Gastrocnemius medialis (tissue), 4 donors: Measurements from ENCODE around the gene GNPAT. TPM values are rescaled to one million over a fixed set of nuclear protein-coding genes. Genes with fewer than 3 reads are reported as not detected.
A peak's percentile ranks its signal among the peaks of the same experiment; 100 is the strongest.

Experiments
- ATAC-seq, 2 donors: fragments of 150-250 bp; one replicate each; pipeline ENCODE4 v1.9.1; 2016
- DNase-seq, 2 donors: peaks; one replicate each; pipeline ENCODE4 v3.0.0-alpha.2; 2019
- H3K27ac ChIP-seq, 4 donors: fragments of 200-600 bp; sonication (generic); 1 replicate in 1 of 4; 2 replicates in 3 of 4; pipeline ENCODE4 v1.5.1; 2016 to 2018; ENCODE audit warnings: mild to moderate bottlenecking in 2 of 4, moderate library complexity in 1 of 4
- H3K27me3 ChIP-seq, 3 donors: fragments of 200-600 bp; sonication (generic) in 2 of 3; 1 replicate in 1 of 3; 2 replicates in 2 of 3; pipeline versions ENCODE4 v1.5.1 to v1.6.0; 2016 to 2019; ENCODE audit warnings: mild to moderate bottlenecking in 1 of 3, moderate library complexity in 1 of 3
- H3K36me3 ChIP-seq, 2 donors: fragments of 200-600 bp; sonication (generic) in 1 of 2; one replicate each; pipeline ENCODE4 v1.5.1; 2017 to 2018
- H3K4me1 ChIP-seq, 2 donors: fragments of 200-600 bp; sonication (generic) in 1 of 2; one replicate each; pipeline ENCODE4 v1.5.1; 2016 to 2017; ENCODE audit warnings: mild to moderate bottlenecking in 2 of 2
- H3K4me3 ChIP-seq, 4 donors: fragments of 200-600 bp; sonication (generic) in 3 of 4; 1 replicate in 1 of 4; 2 replicates in 3 of 4; pipeline ENCODE4 v1.5.1; 2016 to 2019; ENCODE audit warnings: mild to moderate bottlenecking in 2 of 4
- H3K9me3 ChIP-seq, 3 donors: fragments of 200-600 bp; sonication (generic) in 2 of 3; 1 replicate in 1 of 3; 2 replicates in 2 of 3; pipeline ENCODE4 v1.5.1; 2016 to 2019
- CTCF ChIP-seq, 5 experiments: fragments of 450-650 bp in 3 of 5; fragments of 200-600 bp in 2 of 5; sonication (generic) in 2 of 5; IDR thresholded peaks in 4 of 5; conservative IDR thresholded peaks in 1 of 5; 1 replicate in 4 of 5; 2 replicates in 1 of 5; pipeline ENCODE4 v1.5.1; 2016 to 2019; ENCODE audit warnings: antibody characterized with exemption in 5 of 5, mild to moderate bottlenecking in 3 of 5, moderate library complexity in 3 of 5
- POLR2A ChIP-seq, 2 donors: fragments of 450-650 bp; IDR thresholded peaks; one replicate each; pipeline ENCODE4 v1.6.1; 2017; ENCODE audit warnings: antibody characterized with exemption in 2 of 2, mild to moderate bottlenecking in 2 of 2, moderate library complexity in 2 of 2
- in situ Hi-C, 4 donors: fragments of 200-750 bp; cut with MboI; loops; one replicate each; pipeline versions ENCODE4 v1.15.0 to v1.8.0; 2017; ENCODE audit warnings: low sequenced_read_pairs in 4 of 4
- intact Hi-C: fragments of 100-400 bp; cut with DNase I; formaldehyde crosslinking; loops from one replicate; pipeline ENCODE4 v1.15.1; 2023; ENCODE audit warnings: low total_unique reads
- total RNA-seq, 4 donors: library from RNA; depleted of rRNA; stranded (reverse); fragments of >200 nt; gene quantifications; one replicate each; pipeline versions ENCODE4 v1.1.0 to v1.2.3, GENCODE V29; 2016

Gene GNPAT
- total RNA-seq, 4 donors from 2014 or later, result 95.1 to 128 (median 104) TPM

GRCh38 chr1:231286603-231287002 is 45.6 kb downstream of the GNPAT start:
- Histone ChIP-seq H3K27ac (no peak overlapping the region), H3K4me1 (no peaks in the 10 kb centered on the region), H3K9me3 (no peaks in the 10 kb centered on the region), H3K27me3 (no peaks in the 10 kb centered on the region), H3K4me3 (no peak overlapping the region), H3K36me3 (no peaks in the 10 kb centered on the region)
- intact Hi-C loops, result no loop called here
- ATAC-seq (no peak), DNase-seq (no peak)
- in situ Hi-C loops, result no loop called here
- no peak for TF ChIP-seq CTCF (IDR thresholded peaks at IDR 0.05 in 4 of 5, conservative IDR thresholded peaks at IDR 0.05 in 1 of 5)
- no peak for TF ChIP-seq POLR2A (IDR thresholded peaks at IDR 0.05)

GRCh38 chr1:231295938-231296337 is 54.9 kb downstream of the GNPAT start:
- Histone ChIP-seq H3K27me3 (no peaks in the 10 kb centered on the region), H3K4me1 (peaks cover 0 to 15% of the 10 kb centered on the region in 2 donors), H3K27ac (peak overlapping the region in 1 of 4 donors; percentile 46), H3K36me3 (no peaks in the 10 kb centered on the region), H3K9me3 (no peaks in the 10 kb centered on the region), H3K4me3 (no peak overlapping the region)
- intact Hi-C loops, result no loop called here
- DNase-seq (no peak), ATAC-seq (no peak)
- in situ Hi-C loops, result no loop called here
- TF ChIP-seq CTCF (IDR thresholded peaks at IDR 0.05 in 4 of 5, conservative IDR thresholded peaks at IDR 0.05 in 1 of 5), result no peak
- no peak for TF ChIP-seq POLR2A (IDR thresholded peaks at IDR 0.05)

- H3K9me3 ChIP-seq, result no peaks in the 10 kb centered on the region
- H3K27me3 ChIP-seq, result no peaks in the 10 kb centered on the region
- TF ChIP-seq CTCF (IDR thresholded peaks at IDR 0.05 in 4 of 5, conservative IDR thresholded peaks at IDR 0.05 in 1 of 5) (no peak), POLR2A (IDR thresholded peaks at IDR 0.05) (no peak)
- H3K4me1 ChIP-seq, result no peaks in the 10 kb centered on the region
- no peak for ATAC-seq
- H3K4me3 ChIP-seq, result no peak overlapping the region
- no peaks in the 10 kb centered on the region for H3K36me3 ChIP-seq
- DNase-seq, result no peak
- in situ Hi-C loops (no loop called here), intact Hi-C loops (no loop called here)
- H3K27ac ChIP-seq, result no peak overlapping the region
Observed at GRCh38 chr1:231301990-231302389, 61.0 kb downstream of the GNPAT start.

GRCh38 chr1:231310391-231310934 is 69.5 kb downstream of the GNPAT start:
- H3K9me3 ChIP-seq, result no peaks in the 10 kb centered on the region
- no peaks in the 10 kb centered on the region for H3K27me3 ChIP-seq
- ATAC-seq (no peak), DNase-seq (no peak)
- H3K36me3 ChIP-seq, result no peaks in the 10 kb centered on the region
- no peaks in the 10 kb centered on the region for H3K4me1 ChIP-seq
- H3K27ac ChIP-seq, result no peak overlapping the region
- H3K4me3 ChIP-seq, result no peak overlapping the region
- in situ Hi-C loops, result no loop called here
- TF ChIP-seq CTCF (IDR thresholded peaks at IDR 0.05 in 4 of 5, conservative IDR thresholded peaks at IDR 0.05 in 1 of 5), result no peak
- TF ChIP-seq POLR2A (IDR thresholded peaks at IDR 0.05), result no peak
- intact Hi-C loops, result no loop called here
